Endothelial cell of umbilical vein (primary cell): ENCODE measurements around the gene TMEM269. TPM values are rescaled to one million over a fixed set of nuclear protein-coding genes. Genes with fewer than 3 reads are reported as not detected.

ENCODE experiments used
- BruUV-seq: library from RNA; stranded (reverse); fragments of 400-500 nt; replicated peaks from 2 replicates; lab custom pipeline; 2021; lab: Mats Ljungman, UMichigan
- CTCF ChIA-PET: fragments of 300-600, 350-600 bp; sonication (Branson Sonifier 250); formaldehyde crosslinking; loops from one replicate; lab custom pipeline; 2021; ENCODE audit warnings: antibody characterized with exemption, inconsistent platforms; lab: Charles Lee
- POLR2A ChIA-PET: fragments of 300-600, 350-600 bp; sonication (Branson Sonifier 250); formaldehyde crosslinking; loops from one replicate; lab custom pipeline; 2021; ENCODE audit warnings: antibody characterized with exemption, inconsistent platforms; lab: Charles Lee
- DNase-seq: peaks from one replicate; pipeline ENCODE4 v3.0.0-alpha.2; 2011; ENCODE audit warnings: low read depth, low spot score
- FAIRE-seq: peaks from 2 replicates; lab custom pipeline; 2011; peaks lifted over from hg19 to GRCh38; lab: Jason Lieb, UNC
- H2AFZ ChIP-seq: 2 replicates; pipeline ENCODE4 v1.6.0; 2012; ENCODE audit warnings: low read depth, low read length, control low read depth, inconsistent platforms
- H3K27ac ChIP-seq: 2 replicates; pipeline ENCODE4 v1.5.1; 2011; ENCODE audit warnings: low read depth, mild to moderate bottlenecking, control low read depth, low read length, moderate library complexity; ENCODE audit not compliant: insufficient read depth
- H3K27me3 ChIP-seq, 2 experiments: 2 replicates each; pipeline versions ENCODE4 v1.6.0 to v1.6.1; 2011; ENCODE audit warnings: low read length in 2 of 2, mixed read lengths in 1 of 2; ENCODE audit not compliant: control insufficient read depth in 2 of 2, insufficient read depth in 2 of 2
- H3K36me3 ChIP-seq, 2 experiments: 2 replicates in 1 of 2; 3 replicates in 1 of 2; pipeline ENCODE4 v1.5.1; 2011; ENCODE audit warnings: low read length in 2 of 2, mild to moderate bottlenecking in 1 of 2, moderate library complexity in 1 of 2; ENCODE audit not compliant: control insufficient read depth in 2 of 2, insufficient read depth in 2 of 2; ENCODE audit errors: extremely low read depth in 1 of 2
- H3K4me1 ChIP-seq: 3 replicates; pipeline ENCODE4 v1.5.1; 2011; ENCODE audit warnings: mild to moderate bottlenecking, low read length; ENCODE audit not compliant: control insufficient read depth, insufficient read depth; ENCODE audit errors: extremely low read depth
- H3K4me2 ChIP-seq: 2 replicates; pipeline ENCODE4 v1.6.1; 2011; ENCODE audit warnings: low read length, control low read depth, mixed read lengths; ENCODE audit not compliant: insufficient read depth
- H3K4me3 ChIP-seq, 3 experiments: fragments of 200-600 bp in 1 of 3; sonication (generic), shearing (Covaris generic) in 1 of 3; replicated peaks in 1 of 3; 2 replicates each; pipeline ENCODE4 v1.5.1; 2011 to 2016; ENCODE audit warnings: control low read depth in 3 of 3, low read length in 3 of 3, mild to moderate bottlenecking in 2 of 3, inconsistent platforms in 1 of 3, low read depth in 1 of 3, moderate library complexity in 1 of 3; ENCODE audit not compliant: insufficient read depth in 1 of 3
- H3K79me2 ChIP-seq: 2 replicates; pipeline ENCODE4 v1.6.0; 2012; ENCODE audit warnings: low read length, inconsistent platforms; ENCODE audit not compliant: control insufficient read depth, insufficient read depth
- H3K9ac ChIP-seq: replicated peaks from 2 replicates; pipeline ENCODE3; 2011; ENCODE audit warnings: low read length, control low read depth; ENCODE audit not compliant: insufficient read depth; ENCODE audit errors: extremely low read depth
- H3K9me1 ChIP-seq: replicated peaks from 3 replicates; pipeline ENCODE4 v1.6.0; 2011; ENCODE audit warnings: mild to moderate bottlenecking, low read length; ENCODE audit not compliant: control insufficient read depth, insufficient read depth; ENCODE audit errors: extremely low read depth
- H3K9me3 ChIP-seq: replicated peaks from 2 replicates; pipeline ENCODE4 v1.5.1; 2012; ENCODE audit warnings: low read length, inconsistent platforms; ENCODE audit not compliant: control insufficient read depth, insufficient read depth
- H4K20me1 ChIP-seq: replicated peaks from 2 replicates; pipeline ENCODE3; 2011; ENCODE audit warnings: mild to moderate bottlenecking, low read length; ENCODE audit not compliant: control insufficient read depth, insufficient read depth; ENCODE audit errors: extremely low read depth
- EZH2 ChIP-seq: IDR thresholded peaks from 2 replicates; pipeline ENCODE4 v1.6.1; 2012; ENCODE audit warnings: borderline replicate concordance, low read depth, mild to moderate bottlenecking, moderate library complexity, low read length, inconsistent platforms; ENCODE audit not compliant: severe bottlenecking
- FOS ChIP-seq: IDR thresholded peaks from 2 replicates; pipeline ENCODE4 v1.6.1; 2011; ENCODE audit warnings: mild to moderate bottlenecking, low read length, moderate library complexity, borderline replicate concordance; ENCODE audit not compliant: insufficient read depth
- GATA2 ChIP-seq: IDR thresholded peaks from 2 replicates; pipeline ENCODE4 v1.7.0; 2011; ENCODE audit warnings: low read depth, mild to moderate bottlenecking, moderate library complexity, mixed read lengths, low read length; ENCODE audit not compliant: insufficient read length, insufficient read depth
- JUN ChIP-seq: IDR thresholded peaks from 2 replicates; pipeline ENCODE4 v1.6.1; 2011; ENCODE audit warnings: borderline replicate concordance, low read depth; ENCODE audit not compliant: insufficient read length, insufficient read depth
- MYC ChIP-seq: IDR thresholded peaks from one replicate; pipeline ENCODE4 v1.6.1; 2011; ENCODE audit warnings: mild to moderate bottlenecking, low read depth, low read length
- POLR2A ChIP-seq: IDR thresholded peaks from 2 replicates; pipeline ENCODE4 v1.6.1; 2012; ENCODE audit warnings: low read depth, mild to moderate bottlenecking, control low read depth, low read length
- POLR2AphosphoS5 ChIP-seq: IDR thresholded peaks from 2 replicates; pipeline ENCODE4 v1.6.1; 2012; ENCODE audit warnings: low read depth, mild to moderate bottlenecking, control low read depth, low read length, moderate library complexity; ENCODE audit not compliant: insufficient read depth
- dilution Hi-C: fragments of 300-500 bp; cut with MboI; formaldehyde crosslinking; loops from one replicate; pipeline ENCODE4 v1.15.0; 2019; ENCODE audit warnings: low sequenced_read_pairs; ENCODE audit not compliant: extremely low pct_ligation_motif_present
- intact Hi-C: fragments of 100-400 bp; cut with micrococcal nuclease; formaldehyde crosslinking; loops from one replicate; pipeline ENCODE4 v1.10.0; 2022
- polyA plus RNA-seq, 4 experiments: library from polyadenylated mRNA; depleted of rRNA in 3 of 4; stranded (reverse) in 3 of 4; unstranded in 1 of 4; fragments of >200 nt; gene quantifications; 2 replicates each; pipeline versions ENCODE4 v1.2.1 to v1.2.3, GENCODE V29; 2011 to 2012; ENCODE audit warnings: missing spikeins in 1 of 4
- total RNA-seq: library from RNA; stranded (reverse); gene quantifications from 2 replicates; pipeline ENCODE4 v1.2.3, GENCODE V29; 2021
- TF ChIP-seq, protein P1 (sequence below): IDR thresholded peaks from 2 replicates; pipeline ENCODE4 v1.6.1; 2011; ENCODE audit not compliant: insufficient read depth, insufficient read length
- TF ChIP-seq, protein P2 (sequence below), 2 donors: IDR thresholded peaks; 1 replicate in 1 of 2; 2 replicates in 1 of 2; pipeline ENCODE4 v1.5.1; 2011; ENCODE audit warnings: low read length in 2 of 2, mild to moderate bottlenecking in 2 of 2, moderate library complexity in 2 of 2, control low read depth in 1 of 2, inconsistent platforms in 1 of 2, low read depth in 1 of 2; ENCODE audit not compliant: insufficient read depth in 1 of 2; ENCODE audit errors: extremely low read depth in 1 of 2

The TMEM269 gene
- total and polyA plus RNA-seq, 2 donors (not counting 3 experiments of a cell fraction or from before 2014, with no cell fraction given): 0.03 TPM; not detected in 1

DNA sequence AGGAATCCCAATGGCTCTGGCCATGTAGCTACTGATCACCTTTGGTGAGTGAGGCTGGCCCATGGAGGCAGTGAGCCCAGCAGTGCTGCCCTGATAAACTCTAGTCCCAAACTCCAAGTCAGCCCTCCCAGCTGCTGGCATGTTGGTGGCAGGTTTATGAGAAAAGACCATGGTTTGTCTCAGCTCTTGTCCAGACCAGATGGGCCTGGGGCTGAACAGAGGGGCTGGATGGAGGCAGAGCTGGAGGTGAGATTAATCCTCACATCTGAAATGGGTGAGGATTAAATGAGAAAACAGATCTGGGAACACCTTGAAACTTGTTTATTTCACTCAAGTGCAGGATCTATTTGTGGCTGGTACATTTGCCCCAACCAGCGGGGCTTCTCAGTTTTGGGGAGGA lies 3.2 kb downstream of the TMEM269 start:
- Histone ChIP-seq H3K4me1 (peaks cover 8% of the 10 kb centered on the region), H3K79me2 (no peaks in the 10 kb centered on the region), H4K20me1 (no peaks in the 10 kb centered on the region), H3K4me3 (no peak overlapping the region), H3K4me2 (no peak overlapping the region), H2AFZ (no peak overlapping the region), H3K9me1 (no peaks in the 10 kb centered on the region), H3K27ac (no peak overlapping the region), H3K27me3 (no peaks in the 10 kb centered on the region), H3K9ac (no peak overlapping the region), H3K9me3 (no peaks in the 10 kb centered on the region), H3K36me3 (no peaks in the 10 kb centered on the region)
- FAIRE-seq (no peak), DNase-seq (no peak)
- dilution Hi-C loops (no loop called here), intact Hi-C loops (no loop called here)
- TF ChIP-seq, protein P1, sequence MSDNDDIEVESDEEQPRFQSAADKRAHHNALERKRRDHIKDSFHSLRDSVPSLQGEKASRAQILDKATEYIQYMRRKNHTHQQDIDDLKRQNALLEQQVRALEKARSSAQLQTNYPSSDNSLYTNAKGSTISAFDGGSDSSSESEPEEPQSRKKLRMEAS: no peak
- TF ChIP-seq GATA2 (no peak), POLR2A (no peak)
- CTCF ChIA-PET: no interaction called here
- POLR2A ChIA-PET: no interaction called here
- no TSS peak for BruUV-seq

DNA sequence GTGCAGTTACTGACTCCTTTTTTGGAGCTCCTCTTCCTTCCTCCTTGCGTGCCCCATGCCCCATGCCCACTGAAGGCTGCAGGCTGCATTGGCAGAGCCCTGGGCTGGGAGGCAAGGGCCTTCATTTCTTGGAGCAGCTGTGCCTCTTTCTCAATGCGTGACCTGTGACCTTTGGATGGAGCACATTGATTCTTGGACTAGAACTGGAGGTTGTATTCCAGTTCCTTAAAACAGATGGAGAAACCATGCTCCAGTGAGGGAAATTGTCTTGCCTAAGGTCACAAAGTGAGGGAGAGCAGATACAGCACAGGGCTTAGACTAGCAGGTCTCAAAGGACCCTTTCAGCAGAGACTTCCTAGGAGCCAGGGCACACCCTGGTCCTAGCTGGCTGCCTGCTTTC lies 9.0 kb downstream of the TMEM269 start:
- POLR2A ChIA-PET: no interaction called here
- DNase-seq: no peak

More for the DNA sequence above, 9.0 kb downstream of the TMEM269 start:
- FAIRE-seq: no peak
- H3K36me3 ChIP-seq: no peaks in the 10 kb centered on the region
- H3K79me2 ChIP-seq: no peaks in the 10 kb centered on the region
- H3K4me1 ChIP-seq: no peaks in the 10 kb centered on the region
- intact Hi-C loops: no loop called here
- H3K9me1 ChIP-seq: no peaks in the 10 kb centered on the region
- dilution Hi-C loops: no loop called here
- H2AFZ ChIP-seq: no peak overlapping the region
- H3K4me3 ChIP-seq: no peak overlapping the region
- no peaks in the 10 kb centered on the region for H4K20me1 ChIP-seq
- H3K4me2 ChIP-seq: no peak overlapping the region
- BruUV-seq: no TSS peak
- CTCF ChIA-PET: interaction anchor here (1.5 to 2.3 kb wide), 2 partner anchors 27 to 279 kb away, joined by 6 to 11 read pairs; partner anchors contain the start of genes C1orf50 and P3H1
- H3K27ac ChIP-seq: no peak overlapping the region
- peaks cover 2 to 8% of the 10 kb centered on the region in 2 experiments for H3K27me3 ChIP-seq
- no peak for TF ChIP-seq MYC
- TF ChIP-seq FOS: no peak
- TF ChIP-seq POLR2A: no peak
- TF ChIP-seq, protein P1: no peak
- TF ChIP-seq GATA2: no peak
- no peak for TF ChIP-seq JUN
- TF ChIP-seq EZH2: no peak
- no peak for TF ChIP-seq POLR2AphosphoS5
- TF ChIP-seq, protein P2, sequence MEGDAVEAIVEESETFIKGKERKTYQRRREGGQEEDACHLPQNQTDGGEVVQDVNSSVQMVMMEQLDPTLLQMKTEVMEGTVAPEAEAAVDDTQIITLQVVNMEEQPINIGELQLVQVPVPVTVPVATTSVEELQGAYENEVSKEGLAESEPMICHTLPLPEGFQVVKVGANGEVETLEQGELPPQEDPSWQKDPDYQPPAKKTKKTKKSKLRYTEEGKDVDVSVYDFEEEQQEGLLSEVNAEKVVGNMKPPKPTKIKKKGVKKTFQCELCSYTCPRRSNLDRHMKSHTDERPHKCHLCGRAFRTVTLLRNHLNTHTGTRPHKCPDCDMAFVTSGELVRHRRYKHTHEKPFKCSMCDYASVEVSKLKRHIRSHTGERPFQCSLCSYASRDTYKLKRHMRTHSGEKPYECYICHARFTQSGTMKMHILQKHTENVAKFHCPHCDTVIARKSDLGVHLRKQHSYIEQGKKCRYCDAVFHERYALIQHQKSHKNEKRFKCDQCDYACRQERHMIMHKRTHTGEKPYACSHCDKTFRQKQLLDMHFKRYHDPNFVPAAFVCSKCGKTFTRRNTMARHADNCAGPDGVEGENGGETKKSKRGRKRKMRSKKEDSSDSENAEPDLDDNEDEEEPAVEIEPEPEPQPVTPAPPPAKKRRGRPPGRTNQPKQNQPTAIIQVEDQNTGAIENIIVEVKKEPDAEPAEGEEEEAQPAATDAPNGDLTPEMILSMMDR (IDR thresholded peaks at IDR 0.05; ENCODE audit: extremely low read depth in 1 of 2, insufficient read depth in 1 of 2, low read depth in 1 of 2, low read length in 2 of 2): no peak
- H3K9ac ChIP-seq: no peak overlapping the region
- H3K9me3 ChIP-seq: no peaks in the 10 kb centered on the region
